GM19193 (cell line): ENCODE data around the gene CCDC137.

Experiments used
- POLR2A ChIP-seq: IDR thresholded peaks from 4 replicates; pipeline ENCODE4 v1.6.1; 2011; ENCODE audit not compliant: insufficient read depth, insufficient read length; ENCODE audit errors: extremely low read depth

Gene CCDC137

DNA sequence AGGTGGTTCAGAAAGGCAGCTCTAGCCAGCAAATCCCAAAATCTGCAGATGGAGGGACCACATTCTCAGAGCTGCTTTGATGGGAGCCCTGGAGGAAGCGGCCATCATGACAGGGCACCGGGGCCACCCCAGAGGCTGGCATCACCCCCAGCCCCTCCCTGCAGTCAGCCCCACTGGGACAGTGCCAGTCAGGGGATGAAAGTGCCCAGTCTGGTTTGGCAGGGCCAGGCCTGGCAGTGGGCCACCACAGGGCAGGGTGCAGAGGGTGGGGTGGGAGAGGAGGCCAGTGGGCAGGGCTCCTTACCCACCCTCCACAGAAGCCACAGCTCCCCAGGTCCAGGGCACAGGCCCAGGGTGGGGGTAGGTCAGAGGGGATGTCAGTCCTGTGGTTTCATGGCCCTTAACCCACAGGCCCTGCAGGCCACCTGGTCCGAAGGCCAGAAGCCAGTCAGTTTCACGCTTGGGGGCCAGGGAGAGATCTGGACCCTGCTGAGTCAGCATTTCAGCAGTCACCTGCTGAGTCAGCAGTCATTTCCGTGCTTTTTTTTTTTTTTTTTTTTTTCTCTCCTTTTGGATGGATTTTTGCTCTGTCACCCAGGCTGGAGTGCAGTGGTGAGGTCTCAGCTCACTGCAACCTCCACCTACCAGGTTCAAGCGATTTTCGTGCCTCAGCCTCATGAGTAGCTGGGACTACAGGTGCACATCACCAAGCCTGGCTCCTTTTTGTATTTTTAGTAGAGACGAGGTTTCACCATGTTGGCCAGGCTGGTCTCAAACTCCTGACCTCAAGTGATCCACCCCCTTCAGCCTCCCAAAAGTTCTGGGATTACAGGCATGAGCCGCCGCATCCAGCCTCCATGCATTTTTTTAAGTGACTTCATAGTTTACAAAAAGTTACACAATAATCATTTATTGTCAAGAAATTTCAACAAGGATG is 55.9 kb downstream of the CCDC137 start:
- no peak for TF ChIP-seq POLR2A
